Lower leg skin (tissue), 3 donors: Measurements from ENCODE around the gene CAPN5.

Experiments used
- POLR2A ChIP-seq, 2 donors: fragments of 450-650 bp; IDR thresholded peaks; one replicate each; pipeline ENCODE4 v1.6.1; 2016 to 2017; ENCODE audit warnings: antibody characterized with exemption in 2 of 2, mild to moderate bottlenecking in 1 of 2, moderate library complexity in 1 of 2
- TF ChIP-seq, protein P1 (sequence below), 3 donors: fragments of 450-650 bp; IDR thresholded peaks; one replicate each; pipeline ENCODE4 v1.5.1; 2016; ENCODE audit warnings: antibody characterized with exemption in 3 of 3, mild to moderate bottlenecking in 3 of 3, moderate library complexity in 2 of 3

GRCh38 chr11:77027275-77027674, 39.5 kb upstream of the CAPN5 start:
- TF ChIP-seq, protein P1, sequence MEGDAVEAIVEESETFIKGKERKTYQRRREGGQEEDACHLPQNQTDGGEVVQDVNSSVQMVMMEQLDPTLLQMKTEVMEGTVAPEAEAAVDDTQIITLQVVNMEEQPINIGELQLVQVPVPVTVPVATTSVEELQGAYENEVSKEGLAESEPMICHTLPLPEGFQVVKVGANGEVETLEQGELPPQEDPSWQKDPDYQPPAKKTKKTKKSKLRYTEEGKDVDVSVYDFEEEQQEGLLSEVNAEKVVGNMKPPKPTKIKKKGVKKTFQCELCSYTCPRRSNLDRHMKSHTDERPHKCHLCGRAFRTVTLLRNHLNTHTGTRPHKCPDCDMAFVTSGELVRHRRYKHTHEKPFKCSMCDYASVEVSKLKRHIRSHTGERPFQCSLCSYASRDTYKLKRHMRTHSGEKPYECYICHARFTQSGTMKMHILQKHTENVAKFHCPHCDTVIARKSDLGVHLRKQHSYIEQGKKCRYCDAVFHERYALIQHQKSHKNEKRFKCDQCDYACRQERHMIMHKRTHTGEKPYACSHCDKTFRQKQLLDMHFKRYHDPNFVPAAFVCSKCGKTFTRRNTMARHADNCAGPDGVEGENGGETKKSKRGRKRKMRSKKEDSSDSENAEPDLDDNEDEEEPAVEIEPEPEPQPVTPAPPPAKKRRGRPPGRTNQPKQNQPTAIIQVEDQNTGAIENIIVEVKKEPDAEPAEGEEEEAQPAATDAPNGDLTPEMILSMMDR (IDR thresholded peaks at IDR 0.05): no peak
- TF ChIP-seq POLR2A (IDR thresholded peaks at IDR 0.05): no peak
